A172 (cell line): ENCODE results near the gene NBPF1. TPM values are rescaled to one million over a fixed set of nuclear protein-coding genes. Genes with fewer than 3 reads are reported as not detected.
"Not testable (repeated sequence)": the region's sequence is repeated elsewhere in the genome, so short reads cannot be mapped to it uniquely, and the experiment has no call there.

Experiments used
- DNase-seq: peaks from one replicate; pipeline ENCODE4 v3.0.0-alpha.2; 2015; ENCODE audit warnings: low spot score
- total RNA-seq: library from RNA; depleted of rRNA; stranded (reverse); fragments of >200 nt; shearing (Covaris generic); gene quantifications from 2 replicates; pipeline ENCODE4 v1.2.3, GENCODE V29; 2014

NBPF1 gene
- total RNA-seq, 1 experiment from 2014 or later = 19.8 TPM

- not testable (repeated sequence) for DNase-seq
Observed at GRCh38 chr1:16641159-16641975, 28.0 kb upstream of the NBPF1 start.

- not testable (repeated sequence) for DNase-seq
Observed at GRCh38 chr1:16639091-16640031, 26.0 kb upstream of the NBPF1 start.

- DNase-seq = not testable (repeated sequence)
Observed at GRCh38 chr1:16637941-16638778, 24.8 kb upstream of the NBPF1 start.

- not testable (repeated sequence) for DNase-seq
Observed at GRCh38 chr1:16636551-16637195, 23.3 kb upstream of the NBPF1 start.

- not testable (repeated sequence) for DNase-seq
Observed at GRCh38 chr1:16635959-16636358, 22.6 kb upstream of the NBPF1 start.

- not testable (repeated sequence) for DNase-seq
Observed at GRCh38 chr1:16633540-16634282, 20.3 kb upstream of the NBPF1 start.

- not testable (repeated sequence) for DNase-seq
Observed at GRCh38 chr1:16632044-16632850, 18.9 kb upstream of the NBPF1 start.

GRCh38 chr1:16631248-16632043 lies 18.1 kb upstream of the NBPF1 start:
- no peak for DNase-seq

- DNase-seq = no peak
Observed at GRCh38 chr1:16630661-16631247, 17.4 kb upstream of the NBPF1 start.

GRCh38 chr1:16629916-16630530 lies 16.7 kb upstream of the NBPF1 start:
- not testable (repeated sequence) for DNase-seq

GRCh38 chr1:16628361-16629111 lies 15.2 kb upstream of the NBPF1 start:
- no peak for DNase-seq

- not testable (repeated sequence) for DNase-seq
Observed at GRCh38 chr1:16626409-16626983, 13.1 kb upstream of the NBPF1 start.

- no peak for DNase-seq
Observed at GRCh38 chr1:16625497-16626408, 12.4 kb upstream of the NBPF1 start.

- DNase-seq = not testable (repeated sequence)
Observed at GRCh38 chr1:16623812-16624719, 10.7 kb upstream of the NBPF1 start.
